ENCODE results near the gene CPNE9.
A peak's percentile ranks its signal among the peaks of the same experiment; 100 is the strongest.

The CPNE9 gene, protein sequence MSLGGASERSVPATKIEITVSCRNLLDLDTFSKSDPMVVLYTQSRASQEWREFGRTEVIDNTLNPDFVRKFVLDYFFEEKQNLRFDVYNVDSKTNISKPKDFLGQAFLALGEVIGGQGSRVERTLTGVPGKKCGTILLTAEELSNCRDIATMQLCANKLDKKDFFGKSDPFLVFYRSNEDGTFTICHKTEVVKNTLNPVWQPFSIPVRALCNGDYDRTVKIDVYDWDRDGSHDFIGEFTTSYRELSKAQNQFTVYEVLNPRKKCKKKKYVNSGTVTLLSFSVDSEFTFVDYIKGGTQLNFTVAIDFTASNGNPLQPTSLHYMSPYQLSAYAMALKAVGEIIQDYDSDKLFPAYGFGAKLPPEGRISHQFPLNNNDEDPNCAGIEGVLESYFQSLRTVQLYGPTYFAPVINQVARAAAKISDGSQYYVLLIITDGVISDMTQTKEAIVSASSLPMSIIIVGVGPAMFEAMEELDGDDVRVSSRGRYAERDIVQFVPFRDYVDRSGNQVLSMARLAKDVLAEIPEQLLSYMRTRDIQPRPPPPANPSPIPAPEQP

DNA sequence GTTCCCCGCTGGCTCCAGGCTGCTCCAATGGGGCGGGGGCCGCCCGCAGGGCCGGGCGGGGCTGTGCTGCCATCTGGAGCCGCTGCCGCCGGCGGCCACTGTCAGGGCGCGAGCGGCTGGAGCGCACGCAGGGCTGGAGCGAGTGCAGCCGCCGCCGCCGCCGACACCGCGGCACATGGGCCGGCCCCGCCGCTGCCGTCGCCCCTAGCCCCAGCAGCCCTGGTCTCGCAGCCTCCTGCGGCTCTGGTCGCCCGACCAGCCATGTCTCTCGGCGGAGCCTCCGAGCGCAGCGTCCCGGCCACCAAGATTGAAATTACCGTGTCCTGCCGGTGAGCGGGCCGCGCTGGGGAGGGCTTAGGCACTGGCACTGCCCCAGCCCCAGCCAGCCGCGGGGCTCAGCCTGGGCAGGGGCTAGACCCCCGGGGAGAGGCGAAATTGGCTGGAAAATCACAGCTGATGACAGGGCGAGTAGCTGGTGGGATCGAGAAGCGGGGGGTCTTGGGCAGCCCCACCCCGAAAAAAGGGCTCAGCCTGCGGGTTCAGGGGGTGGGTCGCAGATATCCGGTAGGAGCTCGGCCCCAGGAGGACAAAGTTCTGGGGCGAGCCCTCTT, at the start of gene CPNE9:
CPNE9 (plus strand) TSS at position 98 of the 611 bp plus-strand sequence; CDS start at position 262, 164 bp downstream.
- in situ Hi-C loops (cut with HindIII; ENCODE audit: low pct_ligation_motif_present, low sequenced_read_pairs): no loop called here
- Histone ChIP-seq H3K4me3 (ENCODE audit: low read depth, low read length) (peak within 1 kb of the TSS; percentile 24), H3K36me3 (replicated peaks) (peaks cover 3% of the 10 kb centered on the region), H3K27me3 (replicated peaks) (peaks cover 7% of the 10 kb centered on the region), H3K27ac (no peak within 1 kb of the TSS)
- no peak for DNase-seq
- TF ChIP-seq, protein P1, sequence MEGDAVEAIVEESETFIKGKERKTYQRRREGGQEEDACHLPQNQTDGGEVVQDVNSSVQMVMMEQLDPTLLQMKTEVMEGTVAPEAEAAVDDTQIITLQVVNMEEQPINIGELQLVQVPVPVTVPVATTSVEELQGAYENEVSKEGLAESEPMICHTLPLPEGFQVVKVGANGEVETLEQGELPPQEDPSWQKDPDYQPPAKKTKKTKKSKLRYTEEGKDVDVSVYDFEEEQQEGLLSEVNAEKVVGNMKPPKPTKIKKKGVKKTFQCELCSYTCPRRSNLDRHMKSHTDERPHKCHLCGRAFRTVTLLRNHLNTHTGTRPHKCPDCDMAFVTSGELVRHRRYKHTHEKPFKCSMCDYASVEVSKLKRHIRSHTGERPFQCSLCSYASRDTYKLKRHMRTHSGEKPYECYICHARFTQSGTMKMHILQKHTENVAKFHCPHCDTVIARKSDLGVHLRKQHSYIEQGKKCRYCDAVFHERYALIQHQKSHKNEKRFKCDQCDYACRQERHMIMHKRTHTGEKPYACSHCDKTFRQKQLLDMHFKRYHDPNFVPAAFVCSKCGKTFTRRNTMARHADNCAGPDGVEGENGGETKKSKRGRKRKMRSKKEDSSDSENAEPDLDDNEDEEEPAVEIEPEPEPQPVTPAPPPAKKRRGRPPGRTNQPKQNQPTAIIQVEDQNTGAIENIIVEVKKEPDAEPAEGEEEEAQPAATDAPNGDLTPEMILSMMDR (IDR thresholded peaks at IDR 0.05; ENCODE audit: low read depth, low read length, missing control alignments): no peak

DNA sequence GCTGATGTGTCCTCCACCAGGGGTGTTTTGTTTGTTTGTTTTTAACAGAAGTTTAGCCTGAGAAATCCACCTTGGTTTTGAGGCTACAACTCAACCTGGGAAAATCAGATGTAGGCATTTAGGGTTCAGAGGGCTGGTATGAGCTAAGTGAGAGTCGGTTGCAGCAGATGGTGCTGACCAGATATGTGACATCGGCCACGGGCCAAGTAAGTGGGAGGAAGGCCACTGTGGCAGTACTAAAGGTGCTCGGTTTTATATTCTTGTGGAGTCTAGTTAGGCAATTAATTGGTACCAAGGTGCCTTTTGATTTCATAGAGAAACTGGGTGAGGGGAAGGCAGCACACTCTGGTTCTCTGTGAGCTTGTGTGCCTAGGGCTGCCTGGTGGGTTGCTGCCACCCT, 43.8 kb upstream of the CPNE9 start:
- peaks cover 43% of the 10 kb centered on the region for H3K36me3 ChIP-seq (replicated peaks)
- DNase-seq: no peak
- H3K4me3 ChIP-seq (ENCODE audit: low read depth, low read length): no peak overlapping the region
- H3K27me3 ChIP-seq (replicated peaks): no peaks in the 10 kb centered on the region
- TF ChIP-seq, protein P1 (IDR thresholded peaks at IDR 0.05; ENCODE audit: low read depth, low read length, missing control alignments): no peak
- no peak overlapping the region for H3K27ac ChIP-seq
- in situ Hi-C loops (cut with HindIII; ENCODE audit: low pct_ligation_motif_present, low sequenced_read_pairs): no loop called here

DNA sequence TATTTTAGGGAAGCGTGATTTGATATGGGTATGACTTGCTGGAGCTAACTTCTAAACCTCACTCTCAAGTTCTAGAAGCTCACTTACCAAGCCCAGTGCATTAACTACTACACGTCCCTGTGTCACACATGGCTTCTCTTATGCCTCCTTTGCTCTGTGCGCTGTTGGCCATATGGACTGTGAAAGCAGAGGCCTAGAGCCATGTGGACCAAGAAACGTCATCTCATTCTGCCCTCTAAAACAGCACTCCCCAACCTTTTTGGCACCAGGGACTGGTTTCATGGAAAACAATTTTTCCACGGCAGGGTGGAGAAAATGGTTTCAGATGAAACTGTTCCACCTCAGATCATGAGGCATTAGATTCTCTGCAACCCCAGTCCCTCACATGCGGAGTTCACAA, 42.7 kb upstream of the CPNE9 start:
- H3K27ac ChIP-seq: no peak overlapping the region
- TF ChIP-seq, protein P1 (IDR thresholded peaks at IDR 0.05; ENCODE audit: low read depth, low read length, missing control alignments): no peak
- peaks cover 40% of the 10 kb centered on the region for H3K36me3 ChIP-seq (replicated peaks)
- in situ Hi-C loops (cut with HindIII; ENCODE audit: low pct_ligation_motif_present, low sequenced_read_pairs): no loop called here
- H3K27me3 ChIP-seq (replicated peaks): no peaks in the 10 kb centered on the region
- DNase-seq: no peak
- no peak overlapping the region for H3K4me3 ChIP-seq (ENCODE audit: low read depth, low read length)

DNA sequence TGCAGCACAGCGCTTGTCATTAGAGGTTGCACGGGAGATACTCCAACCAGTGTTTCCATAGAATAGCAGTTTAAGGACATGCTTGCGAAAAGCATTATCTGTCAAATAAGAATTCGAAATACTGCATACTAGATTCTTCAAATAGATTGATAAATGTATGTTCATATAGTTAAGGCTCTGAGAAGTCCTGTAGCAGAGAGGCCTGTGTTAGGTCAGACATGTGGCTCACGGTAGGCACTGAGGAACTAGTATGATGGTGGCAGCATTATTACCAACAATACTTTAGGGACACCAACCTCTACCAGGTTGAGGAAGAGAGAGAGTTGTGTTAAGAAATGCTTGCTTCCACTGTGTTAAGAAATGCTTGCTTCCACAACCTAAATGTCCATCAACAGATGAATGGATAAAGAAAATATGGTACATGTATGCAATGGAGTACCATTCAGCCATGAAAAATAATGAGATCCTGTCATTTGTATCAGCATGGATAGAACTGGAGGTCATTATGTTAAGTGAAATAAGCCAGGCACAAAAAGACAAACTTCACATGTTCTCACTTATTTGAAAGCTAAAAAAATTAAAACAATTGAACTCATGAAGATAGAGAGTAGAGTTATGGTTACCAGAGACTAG, 39.4 kb upstream of the CPNE9 start:
- no peaks in the 10 kb centered on the region for H3K27me3 ChIP-seq (replicated peaks)
- H3K4me3 ChIP-seq (ENCODE audit: low read depth, low read length): no peak overlapping the region
- no peak overlapping the region for H3K27ac ChIP-seq
- TF ChIP-seq, protein P1 (IDR thresholded peaks at IDR 0.05; ENCODE audit: low read depth, low read length, missing control alignments): no peak
- H3K36me3 ChIP-seq (replicated peaks): peaks cover 58% of the 10 kb centered on the region
- no peak for DNase-seq
- in situ Hi-C loops (cut with HindIII; ENCODE audit: low pct_ligation_motif_present, low sequenced_read_pairs): no loop called here

DNA sequence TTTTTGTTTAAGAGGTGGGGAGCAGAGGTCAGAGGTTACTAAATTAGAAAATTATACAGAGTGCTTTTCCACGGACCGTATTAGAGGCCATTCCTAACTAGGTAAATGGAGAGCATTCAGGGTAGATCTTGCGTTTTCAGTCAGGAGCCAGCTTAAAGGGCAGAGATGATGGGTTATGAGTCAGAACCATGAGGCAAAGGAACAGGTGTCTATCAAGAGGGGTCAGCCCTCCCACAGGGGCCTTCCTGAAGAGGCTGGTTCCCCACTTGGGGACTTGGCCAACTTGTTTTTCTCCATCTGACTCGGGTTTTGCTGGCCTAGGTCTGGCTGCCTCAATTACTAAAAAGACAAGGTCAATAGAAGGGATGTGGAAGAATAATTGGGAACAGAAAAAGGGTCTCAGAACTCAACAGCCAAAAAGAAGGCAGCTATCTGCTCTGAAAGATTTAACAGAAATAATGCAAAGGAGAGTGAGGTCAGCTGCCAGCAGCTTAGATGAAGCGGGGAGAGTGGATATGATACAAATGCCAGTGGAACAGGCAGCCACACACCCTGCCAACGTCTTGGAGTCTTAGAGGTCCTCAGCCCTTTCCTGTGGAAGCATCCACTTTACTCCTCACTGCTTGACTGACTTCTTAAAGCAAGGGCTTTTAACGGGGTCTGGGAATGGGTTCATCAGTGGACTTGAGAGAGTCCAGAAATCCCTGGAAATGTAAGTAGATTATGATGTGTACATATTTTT, 36.8 kb upstream of the CPNE9 start:
- H3K27ac ChIP-seq: no peak overlapping the region
- no peaks in the 10 kb centered on the region for H3K27me3 ChIP-seq (replicated peaks)
- TF ChIP-seq, protein P1 (IDR thresholded peaks at IDR 0.05; ENCODE audit: low read depth, low read length, missing control alignments): no peak
- in situ Hi-C loops (cut with HindIII; ENCODE audit: low pct_ligation_motif_present, low sequenced_read_pairs): no loop called here
- H3K36me3 ChIP-seq (replicated peaks): peaks cover 56% of the 10 kb centered on the region
- no peak for DNase-seq
- no peak overlapping the region for H3K4me3 ChIP-seq (ENCODE audit: low read depth, low read length)

Data from brain microvascular endothelial cell (primary cell).